Heart left ventricle (tissue), 16 donors: ENCODE results near the gene NOS1AP. TPM values are rescaled to one million over a fixed set of nuclear protein-coding genes. Genes with fewer than 3 reads are reported as not detected.
A peak's percentile ranks its signal among the peaks of the same experiment; 100 is the strongest.

Experiments used
- ATAC-seq, 4 donors: fragments of 200-7000 bp; cut with Tn5 transposase; one replicate each; pipeline ENCODE4 v1.9.1; 2020 to 2022; ENCODE audit warnings: moderate library complexity in 4 of 4, mild to moderate bottlenecking in 3 of 4, moderate number of reproducible peaks in 1 of 4
- DNase-seq, 5 donors: peaks; one replicate each; pipeline ENCODE4 v3.0.0-alpha.2; 2020
- H3K27ac ChIP-seq, 12 donors: fragments of 200-600 bp; sonication (generic) in 4 of 12; one replicate each; pipeline versions ENCODE4 v1.5.0 to v1.8.0; 2016 to 2022; ENCODE audit warnings: mild to moderate bottlenecking in 2 of 12
- H3K27me3 ChIP-seq, 9 donors: fragments of 200-600 bp; sonication (generic) in 2 of 9; one replicate each; pipeline versions ENCODE4 v1.5.1 to v1.8.0; 2016 to 2022; ENCODE audit warnings: mild to moderate bottlenecking in 3 of 9
- H3K36me3 ChIP-seq, 9 donors: fragments of 200-600 bp; sonication (generic) in 2 of 9; one replicate each; pipeline versions ENCODE4 v1.5.0 to v1.8.0; 2018 to 2022; ENCODE audit warnings: mild to moderate bottlenecking in 2 of 9
- H3K4me1 ChIP-seq, 12 donors: fragments of 200-600 bp; sonication (generic) in 4 of 12; one replicate each; pipeline versions ENCODE4 v1.5.0 to v1.8.0; 2016 to 2022; ENCODE audit warnings: mild to moderate bottlenecking in 3 of 12
- H3K4me3 ChIP-seq, 12 donors: fragments of 200-600 bp; sonication (generic) in 4 of 12; one replicate each; pipeline versions ENCODE4 v1.5.0 to v1.8.0; 2017 to 2022; ENCODE audit warnings: mild to moderate bottlenecking in 9 of 12, moderate library complexity in 4 of 12
- H3K9me3 ChIP-seq, 12 donors: fragments of 200-600 bp; sonication (generic) in 4 of 12; one replicate each; pipeline versions ENCODE4 v1.5.0 to v1.8.0; 2016 to 2022; ENCODE audit warnings: mild to moderate bottlenecking in 1 of 12
- POLR2A ChIP-seq, 2 donors: fragments of 450-650 bp; IDR thresholded peaks; one replicate each; pipeline ENCODE4 v1.6.1; 2017; ENCODE audit warnings: antibody characterized with exemption in 2 of 2, mild to moderate bottlenecking in 2 of 2, moderate library complexity in 2 of 2
- WGBS, 4 donors: extraction: QIAGEN DNeasy Blood & Tissue Kit in 2 of 4; methylation state at CpG; one replicate each; pipeline versions ENCODE4 v1.1.5 to v1.1.7; 2013 to 2018; 5-methylcytosine and 5-hydroxymethylcytosine counted together
- intact Hi-C, 10 donors: fragments of 100-400 bp; cut with DNase I; formaldehyde crosslinking; loops; one replicate each; pipeline versions ENCODE4 v1.11.1 to v1.14.2; 2022
- long read RNA-seq, 3 donors: library from polyadenylated mRNA; unstranded; transcript quantifications; one replicate each; pipeline ENCODE4 v2.0.0, GENCODE V29; 2020 to 2021
- polyA plus RNA-seq, 2 donors: library from polyadenylated mRNA; stranded (reverse); fragments of 200-250 nt; gene quantifications; one replicate each; pipeline ENCODE4 v1.2.3, GENCODE V29; 2013
- total RNA-seq, 9 donors: library from RNA; depleted of rRNA in 2 of 9; stranded (reverse); fragments of >200 nt in 2 of 9; fragmentation: NEBNext Ultra II Directional in 3 of 9; extraction: Animal tissue kit (Norgen Biotek cat#: 25700) in 3 of 9; gene quantifications; one replicate each; pipeline versions ENCODE4 v1.1.0 to v1.2.4, GENCODE V29; 2016 to 2023
- TF ChIP-seq, protein P1 (sequence below), 12 donors: fragments of 200-600 bp; sonication (generic) in 4 of 12; IDR thresholded peaks; one replicate each; pipeline versions ENCODE4 v1.5.0 to v1.8.0; 2018 to 2022; ENCODE audit warnings: antibody characterized with exemption in 12 of 12, mild to moderate bottlenecking in 5 of 12
- donor health status: ischemic (EF 13 %, LVEDD 7.1; RV severe dilation, severe dysfunction).
- donor health status: healthy with polysubstance abuse.
- donor health status: DM: no; HTN: yes; CAD: no.
- donor health status: DM: no; HTN: no; CAD: no.
- donor health status: ischemic (EF 25% LVEDD 6.9; RV normal size, moderate dysfunction).
- donor health status: ischemic (EF 25% LVEDD 5.7; RV mildly dilated, moderate dysfunction).
- donor health status: healthy.
- donor health status: DM: yes; HTN: yes; CAD: no.
- donor health status: ischemic (EF 35%, LVEDD 5.7; RV mildly dilated, moderate dysfunction).
- donor health status: nonischemic (EF 11% LVEDD 7.7; RV severe dilation, severe dysfunction).
- donor health status: DM: yes; HTN: yes; CAD: no.
- donor health status: PGD.
- donor health status: ischemic (EF 29% LVEDD 5.4; RV normal size, mild dysfunction).
- donor health status: nonischemic (EF 23%, LVEDD 6.1; RV moderate dilation, normal function).

NOS1AP gene
- 1 to 10 TPM; 2.4 to 6.4 (median 4.5) TPM for total RNA-seq
- 1 to 10 TPM; 1.1 to 1.4 TPM for polyA plus RNA-seq
- long read RNA-seq, donor 1, partial matches to known transcripts, result 1 of 4 reads
- long read RNA-seq, donor 1, other reads (novel, unspliced or antisense), result 2 of 4 reads
- long read RNA-seq, donor 2, result 0 reads
- long read RNA-seq, donor 3, full-length matches to known transcripts, result 3 of 5 reads
- long read RNA-seq, donor 3, partial matches to known transcripts, result 1 of 5 reads
- long read RNA-seq, donor 3, other reads (novel, unspliced or antisense), result 1 of 5 reads

DNA sequence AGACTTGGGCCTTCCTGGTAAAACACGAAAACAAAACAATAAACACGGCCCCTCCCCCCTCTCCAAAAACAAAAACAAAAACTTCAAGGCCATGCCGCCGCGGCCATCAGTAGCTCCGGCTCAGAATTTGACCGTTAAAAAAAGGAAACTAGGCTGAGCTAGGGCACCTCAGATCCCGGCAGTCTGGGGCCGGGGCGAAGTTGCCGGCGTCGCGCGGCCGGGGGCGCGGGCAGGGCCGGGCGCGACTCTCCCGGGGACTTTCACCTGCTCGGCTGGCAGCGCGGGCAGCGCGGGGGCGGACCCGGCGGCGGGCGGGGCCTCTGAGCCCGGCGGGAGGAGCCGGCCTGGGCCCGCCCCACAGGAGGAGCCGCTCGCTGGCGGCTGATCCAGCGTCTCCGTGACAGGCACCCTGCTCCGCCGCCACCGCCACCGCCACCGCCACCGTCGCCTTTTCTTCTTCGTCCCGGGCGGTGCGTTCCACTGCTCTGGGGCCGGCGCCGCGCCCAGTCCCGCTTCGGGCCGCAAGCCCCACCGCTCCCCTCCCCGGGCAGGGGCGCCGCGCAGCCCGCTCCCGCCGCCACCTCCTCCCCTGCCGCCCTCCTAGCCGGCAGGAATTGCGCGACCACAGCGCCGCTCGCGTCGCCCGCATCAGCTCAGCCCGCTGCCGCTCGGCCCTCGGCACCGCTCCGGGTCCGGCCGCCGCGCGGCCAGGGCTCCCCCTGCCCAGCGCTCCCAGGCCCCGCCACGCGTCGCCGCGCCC lies at the start of gene NOS1AP:
Gene NOS1AP, plus strand, starts transcription at position 358 of the 760 bp plus-strand sequence. CDS start 487 bp downstream, outside the sequence.
- peaks cover 0 to 71% (median 4%) of the 10 kb centered on the region in 9 donors for H3K27me3 ChIP-seq
- ATAC-seq (peak; percentile 90 to 99 (median 96)), DNase-seq (peak; percentile 76 to 91 (median 86))
- no peaks in the 10 kb centered on the region for H3K36me3 ChIP-seq
- H3K4me1 ChIP-seq, result peaks cover 0 to 38% (median 7%) of the 10 kb centered on the region in 12 donors
- H3K27ac ChIP-seq, result peak within 1 kb of the TSS in 10 of 12 donors; percentile 54 to 81 (median 70)
- H3K9me3 ChIP-seq, result peaks cover 0 to 3% (median 0%) of the 10 kb centered on the region in 12 donors
- 0 to 2% (median 1%) methylated on average over 40 to 95 of the region's 95 CpGs for WGBS, 4 donors
- H3K4me3 ChIP-seq, result peak within 1 kb of the TSS; percentile 51 to 86 (median 67)
- intact Hi-C loops, result loop anchor here in 2 of 10 donors (5.0 kb wide), 2 partner anchors 63 to 163 kb away; no protein-coding TSS in a partner anchor
- TF ChIP-seq, protein P1, sequence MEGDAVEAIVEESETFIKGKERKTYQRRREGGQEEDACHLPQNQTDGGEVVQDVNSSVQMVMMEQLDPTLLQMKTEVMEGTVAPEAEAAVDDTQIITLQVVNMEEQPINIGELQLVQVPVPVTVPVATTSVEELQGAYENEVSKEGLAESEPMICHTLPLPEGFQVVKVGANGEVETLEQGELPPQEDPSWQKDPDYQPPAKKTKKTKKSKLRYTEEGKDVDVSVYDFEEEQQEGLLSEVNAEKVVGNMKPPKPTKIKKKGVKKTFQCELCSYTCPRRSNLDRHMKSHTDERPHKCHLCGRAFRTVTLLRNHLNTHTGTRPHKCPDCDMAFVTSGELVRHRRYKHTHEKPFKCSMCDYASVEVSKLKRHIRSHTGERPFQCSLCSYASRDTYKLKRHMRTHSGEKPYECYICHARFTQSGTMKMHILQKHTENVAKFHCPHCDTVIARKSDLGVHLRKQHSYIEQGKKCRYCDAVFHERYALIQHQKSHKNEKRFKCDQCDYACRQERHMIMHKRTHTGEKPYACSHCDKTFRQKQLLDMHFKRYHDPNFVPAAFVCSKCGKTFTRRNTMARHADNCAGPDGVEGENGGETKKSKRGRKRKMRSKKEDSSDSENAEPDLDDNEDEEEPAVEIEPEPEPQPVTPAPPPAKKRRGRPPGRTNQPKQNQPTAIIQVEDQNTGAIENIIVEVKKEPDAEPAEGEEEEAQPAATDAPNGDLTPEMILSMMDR (IDR thresholded peaks at IDR 0.05), result peak in 1 of 12 donors; percentile 19
- TF ChIP-seq POLR2A (IDR thresholded peaks at IDR 0.05), result peak in 1 of 2 donors; percentile 65

DNA sequence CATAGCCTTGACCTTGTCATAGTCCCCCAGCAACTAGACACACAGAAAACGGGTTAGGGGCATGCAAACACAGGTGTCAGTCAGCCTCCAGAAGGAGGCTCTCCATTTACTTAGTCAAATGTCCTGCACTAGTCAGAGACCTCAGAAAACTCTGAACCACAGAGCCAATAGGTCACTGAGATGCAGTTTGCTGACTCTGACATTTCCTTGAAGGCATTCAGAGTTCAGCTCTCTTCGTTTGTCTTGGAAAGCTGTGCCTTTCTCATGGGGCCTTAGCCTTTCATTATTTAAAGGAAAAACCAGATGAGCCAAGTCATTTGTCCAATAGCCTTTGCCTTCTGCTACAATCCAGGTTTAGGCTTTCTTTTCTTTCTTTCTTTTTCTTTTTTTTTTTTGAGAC lies 49.3 kb upstream of the NOS1AP start:
- 48 to 72% (median 51%) methylated on average over 2 of the region's 2 CpGs for WGBS, 4 donors
- Histone ChIP-seq H3K27ac (no peak overlapping the region), H3K4me3 (peak overlapping the region in 1 of 12 donors; percentile 72), H3K36me3 (peaks cover 0 to 12% (median 0%) of the 10 kb centered on the region in 9 donors), H3K27me3 (peaks cover 0 to 13% (median 0%) of the 10 kb centered on the region in 9 donors), H3K9me3 (no peaks in the 10 kb centered on the region), H3K4me1 (peaks cover 0 to 59% (median 31%) of the 10 kb centered on the region in 12 donors)
- intact Hi-C loops, result loop anchor here in 4 of 10 donors (5.0 to 10.0 kb wide), 4 partner anchors 48 to 155 kb away; no protein-coding TSS in a partner anchor
- DNase-seq (no peak), ATAC-seq (peak in 1 of 4 donors; percentile 31)
- TF ChIP-seq, protein P1 (IDR thresholded peaks at IDR 0.05), result no peak

DNA sequence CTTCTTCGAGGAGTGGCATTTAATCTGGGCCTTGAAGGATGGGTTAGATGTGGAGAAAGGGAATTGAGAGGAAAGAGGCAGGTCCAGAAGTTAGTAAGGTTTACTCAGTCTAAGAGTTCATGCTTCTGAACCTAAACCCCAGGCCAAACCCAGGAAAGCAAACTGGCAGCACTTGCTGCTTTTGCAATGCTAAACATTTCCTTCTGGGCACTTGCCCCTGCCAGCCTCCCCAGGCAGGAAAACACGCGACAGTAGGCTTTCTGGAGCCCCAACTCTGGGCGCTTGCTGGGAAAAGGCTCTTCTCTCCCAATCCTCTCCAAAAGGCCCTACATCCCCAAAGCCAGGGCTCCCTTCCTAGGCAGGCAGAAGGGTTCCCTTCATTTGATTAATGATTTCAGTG lies 48.4 kb upstream of the NOS1AP start:
- Histone ChIP-seq H3K27me3 (peaks cover 0 to 13% (median 0%) of the 10 kb centered on the region in 9 donors), H3K9me3 (no peaks in the 10 kb centered on the region), H3K4me3 (peak overlapping the region in 4 of 12 donors; percentile 4 to 76 (median 66)), H3K27ac (peak overlapping the region in 2 of 12 donors; percentile 49 to 83), H3K36me3 (peaks cover 0 to 12% (median 0%) of the 10 kb centered on the region in 9 donors), H3K4me1 (peaks cover 0 to 59% (median 31%) of the 10 kb centered on the region in 12 donors)
- no peak for ATAC-seq
- intact Hi-C loops, result loop anchor here in 4 of 10 donors (5.0 to 10.0 kb wide), 4 partner anchors 49 to 156 kb away; no protein-coding TSS in a partner anchor
- TF ChIP-seq POLR2A (IDR thresholded peaks at IDR 0.05), result no peak
- TF ChIP-seq, protein P1 (IDR thresholded peaks at IDR 0.05), result no peak
- DNase-seq, result no peak
- 77 to 84% (median 83%) methylated on average over 4 of the region's 4 CpGs for WGBS, 4 donors
